Measurements from ENCODE around the gene ABRAXAS1.
"Not testable (repeated sequence)": the region's sequence is repeated elsewhere in the genome, so short reads cannot be mapped to it uniquely, and the experiment has no call there.

The ABRAXAS1 gene

GRCh38 chr4:83484500-83485461 is at the start of gene ABRAXAS1:
Gene ABRAXAS1, minus strand, starts transcription at chr4:83485100. Its CDS starts 28 bp downstream, at chr4:83485072.
- FAIRE-seq: no peak

GRCh38 chr4:83527671-83528070 is 42.8 kb upstream of the ABRAXAS1 start:
- no peak for FAIRE-seq

GRCh38 chr4:83522239-83522638 is 37.3 kb upstream of the ABRAXAS1 start:
- no peak for FAIRE-seq

- FAIRE-seq: no peak
These were observed 31.3 kb upstream of the ABRAXAS1 start for GRCh38 chr4:83516042-83516772.

GRCh38 chr4:83510442-83510841 is 25.5 kb upstream of the ABRAXAS1 start:
- FAIRE-seq: no peak

DNA sequence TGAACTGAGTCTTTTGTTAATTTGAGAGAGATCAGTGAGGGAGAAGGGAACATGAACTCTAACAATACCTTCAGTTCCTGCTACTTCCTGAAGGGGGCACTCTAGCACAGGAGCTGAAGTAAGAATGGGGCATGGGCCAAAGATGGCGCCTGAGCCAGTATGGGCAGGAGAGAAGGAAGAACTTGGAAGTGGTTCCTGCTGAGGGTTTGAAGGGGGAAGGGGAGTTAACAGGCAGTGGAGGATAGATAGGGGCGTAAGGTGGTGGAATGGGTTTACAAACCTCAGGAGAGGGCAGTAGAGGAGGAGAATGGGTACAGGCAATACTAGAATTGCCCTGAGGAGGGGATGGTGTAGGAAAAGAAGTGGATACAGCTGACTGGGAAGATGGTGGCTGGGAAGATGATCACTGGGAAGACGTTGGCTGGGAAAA is 24.3 kb upstream of the ABRAXAS1 start:
- not testable (repeated sequence) for FAIRE-seq

GRCh38 chr4:83504996-83505395 is 20.1 kb upstream of the ABRAXAS1 start:
- FAIRE-seq: no peak

DNA sequence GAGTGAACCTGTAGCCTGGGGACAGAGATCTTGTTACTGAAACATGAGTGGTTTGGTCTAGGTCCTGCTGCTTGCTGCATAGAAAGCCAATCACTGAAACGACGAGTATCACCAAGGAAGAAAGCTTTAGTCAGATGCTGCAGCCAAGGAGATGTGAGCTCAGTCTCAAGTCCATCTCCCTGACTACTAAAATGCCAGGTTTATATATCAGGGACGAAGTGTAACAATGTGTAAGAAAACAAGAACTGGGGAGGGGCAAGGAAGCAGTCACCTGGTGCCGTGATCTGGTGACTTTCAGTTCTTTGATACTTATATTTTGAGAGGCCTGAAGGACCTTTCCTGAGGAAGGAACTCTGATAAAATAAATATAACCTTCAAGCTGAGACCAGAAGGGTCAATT is 19.6 kb upstream of the ABRAXAS1 start:
- no peak for FAIRE-seq

DNA sequence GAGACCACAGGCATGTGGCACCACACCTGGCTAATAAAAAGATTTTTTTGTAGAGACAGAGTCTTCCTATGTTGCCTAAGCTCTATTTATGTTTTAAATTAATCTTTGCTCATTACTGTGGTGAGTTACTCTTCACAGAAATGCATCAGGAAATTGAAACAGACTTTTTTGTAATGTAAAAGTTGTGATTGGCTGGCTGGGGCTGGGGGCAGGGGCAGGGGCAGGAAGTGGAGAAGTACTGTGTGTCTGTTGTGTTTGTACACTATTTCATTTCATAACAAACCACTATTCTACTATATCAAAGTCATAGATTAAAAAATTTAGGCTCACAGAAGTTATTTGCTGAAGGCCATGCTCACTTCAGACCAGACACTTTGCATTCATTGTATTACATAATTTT is 19.1 kb upstream of the ABRAXAS1 start:
- FAIRE-seq: no peak

DNA sequence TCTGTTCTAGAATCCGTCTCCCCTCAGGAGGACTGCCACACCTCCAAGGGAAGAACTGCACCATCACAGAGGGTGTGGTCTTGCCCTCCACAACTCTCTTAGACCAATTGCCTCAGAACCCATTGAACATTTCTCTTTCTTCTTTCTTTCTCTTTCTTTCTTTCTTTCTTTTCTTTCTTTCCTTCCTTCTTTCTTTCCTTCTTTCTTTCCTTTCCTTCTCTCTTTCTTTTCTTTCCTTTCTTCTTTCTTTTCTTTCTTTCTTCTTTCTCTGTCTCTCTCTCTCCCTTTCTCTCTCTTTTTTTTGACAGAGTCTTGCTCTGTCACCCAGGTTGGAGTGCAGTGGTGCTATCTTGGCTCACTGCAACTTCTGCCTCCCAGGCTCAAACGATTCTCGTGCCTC is 16.8 kb upstream of the ABRAXAS1 start:
- FAIRE-seq: not testable (repeated sequence)

GRCh38 chr4:83498187-83498586 is 13.3 kb upstream of the ABRAXAS1 start:
- no peak for FAIRE-seq

- not testable (repeated sequence) for FAIRE-seq
These were observed 11.4 kb upstream of the ABRAXAS1 start for GRCh38 chr4:83496085-83496917.

- peak; percentile 85 for FAIRE-seq
These were observed 6.1 kb upstream of the ABRAXAS1 start for GRCh38 chr4:83490876-83491450.

DNA sequence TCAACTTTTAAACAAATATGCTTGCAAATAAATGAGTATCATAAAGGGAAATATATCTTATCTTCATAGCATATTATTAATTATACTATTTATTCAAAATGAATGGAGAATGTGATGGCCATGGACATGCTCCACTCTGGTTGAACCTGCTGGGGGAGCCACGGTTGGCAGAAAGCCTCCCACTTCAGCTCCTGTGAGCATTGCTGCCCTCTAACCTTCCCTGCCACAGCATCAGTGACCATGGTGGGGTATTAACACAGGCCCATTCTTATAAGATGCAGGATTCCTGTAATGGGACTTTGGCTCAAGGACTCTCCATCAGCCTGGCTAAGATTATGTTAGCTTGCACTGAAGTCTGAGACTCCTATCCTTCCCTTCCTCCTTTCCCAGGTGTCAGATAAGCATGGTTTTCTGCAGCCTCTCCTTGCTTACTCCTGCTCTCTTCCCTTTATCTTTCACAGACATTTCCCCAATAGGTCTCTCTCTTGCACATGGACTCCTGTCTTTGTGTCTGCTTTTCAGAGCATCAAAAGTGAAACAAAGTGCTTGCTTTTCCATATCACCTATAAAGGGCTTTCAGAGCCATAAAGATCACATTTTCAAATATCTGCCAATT is 4.9 kb upstream of the ABRAXAS1 start:
- FAIRE-seq: no peak

DNA sequence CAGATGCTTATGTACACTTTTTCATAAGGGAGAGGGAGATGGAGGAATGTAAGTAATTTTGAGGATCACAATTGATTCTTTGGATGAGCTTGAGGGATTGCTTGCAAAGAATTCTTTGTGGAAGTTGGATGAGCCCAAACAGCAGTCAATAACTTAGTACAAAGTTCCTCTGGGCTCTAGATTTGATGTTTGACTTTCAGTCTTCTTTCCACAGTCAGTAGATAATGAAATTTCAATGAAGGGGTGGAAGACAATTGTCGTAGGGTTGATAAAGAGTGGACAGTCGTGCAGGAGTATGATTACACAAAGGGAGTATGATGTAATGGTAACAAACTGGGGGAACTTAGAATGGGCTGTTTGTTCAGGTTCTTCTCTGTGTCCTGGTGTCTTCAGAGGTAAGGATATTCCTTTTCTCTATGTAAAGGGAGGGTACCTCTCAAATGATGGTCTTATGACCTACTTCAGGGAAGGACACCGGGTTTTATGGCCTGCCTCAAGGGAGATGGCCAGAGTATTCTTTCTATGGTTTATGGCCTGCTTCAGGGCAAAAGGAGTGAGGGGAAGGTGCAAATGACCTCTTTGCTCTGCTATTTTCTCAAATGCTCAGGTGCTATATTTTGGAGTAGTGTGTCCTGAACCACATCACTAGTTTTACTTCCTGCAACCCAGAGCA is 1.7 kb upstream of the ABRAXAS1 start:
- FAIRE-seq: no peak

GRCh38 chr4:83473966-83474365 is 10.9 kb downstream of the ABRAXAS1 start:
- no peak for FAIRE-seq

GRCh38 chr4:83473423-83473822 is 11.5 kb downstream of the ABRAXAS1 start:
- FAIRE-seq: no peak

DNA sequence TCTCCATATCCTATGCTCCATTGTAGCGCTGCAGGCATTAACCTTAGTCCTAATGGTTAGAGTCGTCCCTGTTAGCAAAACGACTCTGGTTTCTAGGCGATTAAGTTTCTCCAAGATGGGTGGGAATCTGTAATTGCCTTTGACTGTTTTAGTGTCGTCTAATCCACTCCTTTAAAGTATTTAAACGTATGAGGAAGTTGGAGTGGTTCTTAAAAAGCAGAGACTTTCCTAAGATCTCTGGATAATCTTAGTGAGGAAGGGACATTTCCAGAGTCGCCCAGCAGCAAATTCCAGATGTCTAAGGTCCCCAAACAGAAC is 28.8 kb downstream of the ABRAXAS1 start:
- no peak for FAIRE-seq

- FAIRE-seq: peak; percentile 64
These were observed 29.4 kb downstream of the ABRAXAS1 start, which contains the start of the genes HELQ and MRPS18C for GRCh38 chr4:83455281-83456183. Gene HELQ, minus strand, starts transcription at chr4:83455823. Its CDS starts 130 bp downstream, at chr4:83455693. Gene MRPS18C, plus strand, starts transcription at chr4:83456058. Its CDS starts 20 bp downstream, at chr4:83456078.

- FAIRE-seq: no peak
These were observed 30.2 kb downstream of the ABRAXAS1 start for GRCh38 chr4:83454686-83455085.

All from A204.1 (cell line).